ENCODE results near the gene ABCD3.

- TF ChIP-seq CTCF (IDR thresholded peaks at IDR 0.05; ENCODE audit: control extremely low read depth in 1 of 3, insufficient read depth in 1 of 3, low read depth in 1 of 3, low read length in 3 of 3) (no peak), SP1 (IDR thresholded peaks at IDR 0.05; ENCODE audit: low read depth, low read length) (no peak), TEAD4 (IDR thresholded peaks at IDR 0.05; ENCODE audit: low read depth, low read length) (no peak), POLR2AphosphoS5 (IDR thresholded peaks at IDR 0.05; ENCODE audit: low read depth, low read length) (no peak)
These were observed 124.8 kb downstream of the ABCD3 start for GRCh38 chr1:94543001-94543400.
